ENCODE measurements around the gene EXOC4. TPM values are rescaled to one million over a fixed set of nuclear protein-coding genes. Genes with fewer than 3 reads are reported as not detected.

Gene EXOC4
- total RNA-seq, 2 experiments from 2014 or later, result 58.0 to 59.9 TPM

DNA sequence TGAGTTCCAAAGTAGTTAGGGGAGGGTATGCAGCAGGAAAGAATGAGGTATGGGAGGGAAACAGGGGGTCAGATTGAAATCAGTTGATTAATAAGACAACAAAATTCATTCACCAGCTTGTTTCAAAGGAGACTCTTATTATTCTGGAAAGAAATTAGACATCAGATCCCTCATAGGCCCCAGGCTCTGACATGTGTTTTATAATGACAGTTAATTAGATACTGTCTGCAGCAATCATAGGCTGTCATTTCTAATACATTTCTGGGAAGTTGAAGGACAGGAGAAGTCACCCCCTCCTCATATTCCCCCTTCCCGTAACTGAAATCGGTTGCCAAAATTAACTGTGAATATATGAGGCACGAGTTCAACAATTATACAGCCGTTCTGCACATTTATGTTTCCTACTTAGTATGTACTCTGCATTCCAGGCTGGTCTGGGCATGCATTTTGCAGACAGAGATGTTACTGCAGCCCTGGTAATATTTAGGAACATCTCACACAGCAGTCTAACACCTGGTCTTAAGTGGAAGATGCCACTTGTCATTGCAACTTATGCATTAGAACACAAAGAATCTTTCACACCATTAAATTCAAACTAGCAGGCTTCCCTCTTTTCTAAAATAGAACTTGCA, 519.0 kb downstream of the EXOC4 start:
- Histone ChIP-seq H3K27me3 (ENCODE audit: control insufficient read depth in 1 of 2, insufficient read depth in 2 of 2, low read length in 2 of 2) (no peaks in the 10 kb centered on the region), H3K36me3 (ENCODE audit: insufficient read depth, low read length) (no peaks in the 10 kb centered on the region), H3K27ac (ENCODE audit: low read depth in 1 of 2, low read length in 2 of 2) (no peak overlapping the region), H3K4me1 (ENCODE audit: insufficient read depth, low read length) (no peaks in the 10 kb centered on the region), H3K9me3 (ENCODE audit: control insufficient read depth in 1 of 2, insufficient read depth in 1 of 2, low read length in 2 of 2) (no peaks in the 10 kb centered on the region), H3K4me3 (ENCODE audit: low read length) (no peak overlapping the region)
- Mint-ChIP-seq H3K27ac (no peak overlapping the region), H3K4me3 (no peak overlapping the region), H3K36me3 (ENCODE audit: low read depth) (peaks cover 16% of the 10 kb centered on the region), H3K27me3 (no peaks in the 10 kb centered on the region), H3K4me1 (ENCODE audit: low read depth) (no peaks in the 10 kb centered on the region), H3K9me3 (no peaks in the 10 kb centered on the region)
- ChIA-PET CTCF (interaction anchor here (1.2 kb wide), 1 partner anchor 9 kb away, joined by 3 read pairs; no protein-coding TSS in a partner anchor), POLR2A (no interaction called here)
- ATAC-seq (ENCODE audit: poor library complexity) (no peak), DNase-seq (no peak)
- TF ChIP-seq, protein P1, sequence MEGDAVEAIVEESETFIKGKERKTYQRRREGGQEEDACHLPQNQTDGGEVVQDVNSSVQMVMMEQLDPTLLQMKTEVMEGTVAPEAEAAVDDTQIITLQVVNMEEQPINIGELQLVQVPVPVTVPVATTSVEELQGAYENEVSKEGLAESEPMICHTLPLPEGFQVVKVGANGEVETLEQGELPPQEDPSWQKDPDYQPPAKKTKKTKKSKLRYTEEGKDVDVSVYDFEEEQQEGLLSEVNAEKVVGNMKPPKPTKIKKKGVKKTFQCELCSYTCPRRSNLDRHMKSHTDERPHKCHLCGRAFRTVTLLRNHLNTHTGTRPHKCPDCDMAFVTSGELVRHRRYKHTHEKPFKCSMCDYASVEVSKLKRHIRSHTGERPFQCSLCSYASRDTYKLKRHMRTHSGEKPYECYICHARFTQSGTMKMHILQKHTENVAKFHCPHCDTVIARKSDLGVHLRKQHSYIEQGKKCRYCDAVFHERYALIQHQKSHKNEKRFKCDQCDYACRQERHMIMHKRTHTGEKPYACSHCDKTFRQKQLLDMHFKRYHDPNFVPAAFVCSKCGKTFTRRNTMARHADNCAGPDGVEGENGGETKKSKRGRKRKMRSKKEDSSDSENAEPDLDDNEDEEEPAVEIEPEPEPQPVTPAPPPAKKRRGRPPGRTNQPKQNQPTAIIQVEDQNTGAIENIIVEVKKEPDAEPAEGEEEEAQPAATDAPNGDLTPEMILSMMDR (IDR thresholded peaks at IDR 0.05), result no peak
- intact Hi-C loops (cut with DNase I, micrococcal nuclease), result no loop called here

DNA sequence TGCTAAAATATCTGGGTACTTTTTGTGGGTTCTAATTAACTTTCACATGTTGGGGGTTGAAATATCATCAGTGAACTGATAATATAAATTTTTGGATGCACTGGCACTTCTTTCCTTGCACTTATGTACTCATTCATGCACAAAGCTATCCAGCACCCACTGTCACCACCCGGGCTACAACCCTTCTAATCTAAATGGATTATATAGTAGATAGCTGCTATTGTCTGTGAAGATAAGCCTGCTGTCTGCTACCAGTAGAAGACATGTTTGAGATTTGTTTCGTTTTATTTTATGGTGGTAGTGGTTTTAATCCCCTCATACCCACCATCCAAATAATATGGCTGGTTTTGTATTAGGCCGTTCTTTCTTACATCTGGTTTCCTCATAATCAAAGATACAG, 520.7 kb downstream of the EXOC4 start:
- H3K27ac Mint-ChIP-seq, result no peak overlapping the region
- no peak overlapping the region for H3K27ac ChIP-seq (ENCODE audit: low read depth in 1 of 2, low read length in 2 of 2)
- POLR2A ChIA-PET, result no interaction called here
- peaks cover 6% of the 10 kb centered on the region for H3K9me3 Mint-ChIP-seq
- DNase-seq, result no peak
- H3K27me3 ChIP-seq (ENCODE audit: control insufficient read depth in 1 of 2, insufficient read depth in 2 of 2, low read length in 2 of 2), result no peaks in the 10 kb centered on the region
- ATAC-seq (ENCODE audit: poor library complexity), result no peak
- no peaks in the 10 kb centered on the region for H3K4me1 Mint-ChIP-seq (ENCODE audit: low read depth)
- TF ChIP-seq, protein P1 (IDR thresholded peaks at IDR 0.05), result no peak
- intact Hi-C loops (cut with DNase I, micrococcal nuclease), result no loop called here
- H3K9me3 ChIP-seq (ENCODE audit: control insufficient read depth in 1 of 2, insufficient read depth in 1 of 2, low read length in 2 of 2), result peaks cover 0 to 3% of the 10 kb centered on the region in 2 experiments
- H3K36me3 ChIP-seq (ENCODE audit: insufficient read depth, low read length), result no peaks in the 10 kb centered on the region
- H3K36me3 Mint-ChIP-seq (ENCODE audit: low read depth), result peaks cover 27% of the 10 kb centered on the region
- no peaks in the 10 kb centered on the region for H3K4me1 ChIP-seq (ENCODE audit: insufficient read depth, low read length)
- no peak overlapping the region for H3K4me3 Mint-ChIP-seq
- CTCF ChIA-PET, result interaction anchor here (0.7 kb wide), 1 partner anchor 28 kb away, joined by 3 read pairs; no protein-coding TSS in a partner anchor
- no peak overlapping the region for H3K4me3 ChIP-seq (ENCODE audit: low read length)
- no peaks in the 10 kb centered on the region for H3K27me3 Mint-ChIP-seq

DNA sequence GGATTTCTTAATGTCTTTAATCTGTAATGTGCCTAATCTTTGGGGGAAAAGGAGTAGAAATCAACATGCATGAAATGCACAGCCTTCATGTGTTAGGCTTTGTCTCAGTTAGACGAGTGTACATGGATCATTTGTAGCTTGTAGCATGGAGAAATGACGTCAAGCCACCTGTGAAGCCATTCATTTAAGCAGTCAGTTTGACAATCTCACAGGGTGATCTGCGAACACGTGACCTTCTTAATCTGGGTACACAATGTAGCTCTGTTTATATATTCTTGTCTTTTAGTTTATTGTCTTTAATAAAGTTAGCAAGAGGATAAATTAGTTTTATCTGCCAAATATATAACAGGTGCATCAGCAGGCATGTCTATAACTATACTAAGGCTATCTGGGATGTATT, 522.3 kb downstream of the EXOC4 start:
- Histone ChIP-seq H3K27ac (ENCODE audit: low read depth in 1 of 2, low read length in 2 of 2) (no peak overlapping the region), H3K36me3 (ENCODE audit: insufficient read depth, low read length) (no peaks in the 10 kb centered on the region), H3K27me3 (ENCODE audit: control insufficient read depth in 1 of 2, insufficient read depth in 2 of 2, low read length in 2 of 2) (no peaks in the 10 kb centered on the region), H3K9me3 (ENCODE audit: control insufficient read depth in 1 of 2, insufficient read depth in 1 of 2, low read length in 2 of 2) (peaks cover 0 to 3% of the 10 kb centered on the region in 2 experiments), H3K4me3 (ENCODE audit: low read length) (no peak overlapping the region), H3K4me1 (ENCODE audit: insufficient read depth, low read length) (no peaks in the 10 kb centered on the region)
- intact Hi-C loops (cut with DNase I, micrococcal nuclease), result no loop called here
- DNase-seq, result no peak
- ChIA-PET POLR2A (no interaction called here), CTCF (no interaction called here)
- peaks cover 38% of the 10 kb centered on the region for H3K36me3 Mint-ChIP-seq (ENCODE audit: low read depth)
- ATAC-seq (ENCODE audit: poor library complexity), result no peak
- H3K4me1 Mint-ChIP-seq (ENCODE audit: low read depth), result no peaks in the 10 kb centered on the region
- no peaks in the 10 kb centered on the region for H3K27me3 Mint-ChIP-seq
- TF ChIP-seq, protein P1 (IDR thresholded peaks at IDR 0.05), result no peak
- peaks cover 6% of the 10 kb centered on the region for H3K9me3 Mint-ChIP-seq
- no peak overlapping the region for H3K27ac Mint-ChIP-seq
- no peak overlapping the region for H3K4me3 Mint-ChIP-seq
